Gastrocnemius medialis (tissue), 4 donors: ENCODE results near the gene CCDC27. TPM values are rescaled to one million over a fixed set of nuclear protein-coding genes. Genes with fewer than 3 reads are reported as not detected.

Source experiments
- ATAC-seq, 2 donors: fragments of 150-250 bp; one replicate each; pipeline ENCODE4 v1.9.1; 2016
- DNase-seq, 2 donors: peaks; one replicate each; pipeline ENCODE4 v3.0.0-alpha.2; 2019
- H3K27ac ChIP-seq, 4 donors: fragments of 200-600 bp; sonication (generic); 1 replicate in 1 of 4; 2 replicates in 3 of 4; pipeline ENCODE4 v1.5.1; 2016 to 2018; ENCODE audit warnings: mild to moderate bottlenecking in 2 of 4, moderate library complexity in 1 of 4
- H3K27me3 ChIP-seq, 3 donors: fragments of 200-600 bp; sonication (generic) in 2 of 3; 1 replicate in 1 of 3; 2 replicates in 2 of 3; pipeline versions ENCODE4 v1.5.1 to v1.6.0; 2016 to 2019; ENCODE audit warnings: mild to moderate bottlenecking in 1 of 3, moderate library complexity in 1 of 3
- H3K36me3 ChIP-seq, 2 donors: fragments of 200-600 bp; sonication (generic) in 1 of 2; one replicate each; pipeline ENCODE4 v1.5.1; 2017 to 2018
- H3K4me1 ChIP-seq, 2 donors: fragments of 200-600 bp; sonication (generic) in 1 of 2; one replicate each; pipeline ENCODE4 v1.5.1; 2016 to 2017; ENCODE audit warnings: mild to moderate bottlenecking in 2 of 2
- H3K4me3 ChIP-seq, 4 donors: fragments of 200-600 bp; sonication (generic) in 3 of 4; 1 replicate in 1 of 4; 2 replicates in 3 of 4; pipeline ENCODE4 v1.5.1; 2016 to 2019; ENCODE audit warnings: mild to moderate bottlenecking in 2 of 4
- H3K9me3 ChIP-seq, 3 donors: fragments of 200-600 bp; sonication (generic) in 2 of 3; 1 replicate in 1 of 3; 2 replicates in 2 of 3; pipeline ENCODE4 v1.5.1; 2016 to 2019
- POLR2A ChIP-seq, 2 donors: fragments of 450-650 bp; IDR thresholded peaks; one replicate each; pipeline ENCODE4 v1.6.1; 2017; ENCODE audit warnings: antibody characterized with exemption in 2 of 2, mild to moderate bottlenecking in 2 of 2, moderate library complexity in 2 of 2
- in situ Hi-C, 4 donors: fragments of 200-750 bp; cut with MboI; loops; one replicate each; pipeline versions ENCODE4 v1.15.0 to v1.8.0; 2017; ENCODE audit warnings: low sequenced_read_pairs in 4 of 4
- intact Hi-C: fragments of 100-400 bp; cut with DNase I; formaldehyde crosslinking; loops from one replicate; pipeline ENCODE4 v1.15.1; 2023; ENCODE audit warnings: low total_unique reads
- total RNA-seq, 4 donors: library from RNA; depleted of rRNA; stranded (reverse); fragments of >200 nt; gene quantifications; one replicate each; pipeline versions ENCODE4 v1.1.0 to v1.2.3, GENCODE V29; 2016
- TF ChIP-seq, protein P1 (sequence below), 5 experiments: fragments of 450-650 bp in 3 of 5; fragments of 200-600 bp in 2 of 5; sonication (generic) in 2 of 5; IDR thresholded peaks in 4 of 5; conservative IDR thresholded peaks in 1 of 5; 1 replicate in 4 of 5; 2 replicates in 1 of 5; pipeline ENCODE4 v1.5.1; 2016 to 2019; ENCODE audit warnings: antibody characterized with exemption in 5 of 5, mild to moderate bottlenecking in 3 of 5, moderate library complexity in 3 of 5

Gene CCDC27
- total RNA-seq, 4 donors from 2014 or later, result 0.09 TPM; not detected in 3

- in situ Hi-C loops, result loop anchor here in 1 of 4 donors (25.0 kb wide), 1 partner anchor 107 kb away; no protein-coding TSS in a partner anchor
- no peaks in the 10 kb centered on the region for H3K9me3 ChIP-seq
- H3K36me3 ChIP-seq, result no peaks in the 10 kb centered on the region
- DNase-seq (no peak), ATAC-seq (no peak)
- no peak overlapping the region for H3K4me3 ChIP-seq
- TF ChIP-seq, protein P1, sequence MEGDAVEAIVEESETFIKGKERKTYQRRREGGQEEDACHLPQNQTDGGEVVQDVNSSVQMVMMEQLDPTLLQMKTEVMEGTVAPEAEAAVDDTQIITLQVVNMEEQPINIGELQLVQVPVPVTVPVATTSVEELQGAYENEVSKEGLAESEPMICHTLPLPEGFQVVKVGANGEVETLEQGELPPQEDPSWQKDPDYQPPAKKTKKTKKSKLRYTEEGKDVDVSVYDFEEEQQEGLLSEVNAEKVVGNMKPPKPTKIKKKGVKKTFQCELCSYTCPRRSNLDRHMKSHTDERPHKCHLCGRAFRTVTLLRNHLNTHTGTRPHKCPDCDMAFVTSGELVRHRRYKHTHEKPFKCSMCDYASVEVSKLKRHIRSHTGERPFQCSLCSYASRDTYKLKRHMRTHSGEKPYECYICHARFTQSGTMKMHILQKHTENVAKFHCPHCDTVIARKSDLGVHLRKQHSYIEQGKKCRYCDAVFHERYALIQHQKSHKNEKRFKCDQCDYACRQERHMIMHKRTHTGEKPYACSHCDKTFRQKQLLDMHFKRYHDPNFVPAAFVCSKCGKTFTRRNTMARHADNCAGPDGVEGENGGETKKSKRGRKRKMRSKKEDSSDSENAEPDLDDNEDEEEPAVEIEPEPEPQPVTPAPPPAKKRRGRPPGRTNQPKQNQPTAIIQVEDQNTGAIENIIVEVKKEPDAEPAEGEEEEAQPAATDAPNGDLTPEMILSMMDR (IDR thresholded peaks at IDR 0.05 in 4 of 5, conservative IDR thresholded peaks at IDR 0.05 in 1 of 5), result no peak
- TF ChIP-seq POLR2A (IDR thresholded peaks at IDR 0.05), result no peak
- intact Hi-C loops, result no loop called here
- peaks cover 0 to 2% (median 0%) of the 10 kb centered on the region in 3 donors for H3K27me3 ChIP-seq
- H3K4me1 ChIP-seq, result no peaks in the 10 kb centered on the region
- H3K27ac ChIP-seq, result no peak overlapping the region
Observed at GRCh38 chr1:3705341-3705950, 46.8 kb upstream of the CCDC27 start.

DNA sequence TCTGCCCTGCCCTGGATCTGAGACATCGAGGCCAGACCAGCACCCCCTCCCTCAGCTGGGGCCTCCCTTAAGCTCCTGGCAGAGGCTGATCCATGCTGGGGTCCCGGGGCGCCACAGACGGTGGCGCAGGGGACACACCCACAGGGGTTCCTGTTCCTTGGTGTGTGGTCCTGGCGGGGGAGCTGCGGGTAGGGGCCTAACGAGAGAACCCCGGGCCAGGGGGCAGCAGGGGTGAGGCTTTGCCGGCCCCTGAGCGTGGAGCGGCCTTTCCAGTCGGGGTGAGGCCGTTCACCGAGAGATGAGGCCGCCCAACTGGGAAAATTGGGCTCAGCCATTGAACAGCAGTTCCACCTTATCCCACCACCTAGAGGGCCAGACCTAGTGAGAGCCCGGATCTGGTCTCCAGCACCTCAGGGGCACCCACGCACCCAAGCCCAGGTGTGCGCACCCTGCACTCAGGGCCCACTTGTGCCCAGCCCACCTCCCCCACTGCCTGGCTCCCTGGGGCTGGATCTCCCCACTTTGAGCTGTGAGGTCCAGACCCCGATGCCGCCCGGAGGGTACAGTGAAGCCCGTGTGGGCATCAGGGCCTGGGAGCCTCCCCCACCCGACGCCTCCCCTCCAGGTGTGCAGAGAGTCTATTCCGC, 45.5 kb upstream of the CCDC27 start:
- H3K27ac ChIP-seq, result no peak overlapping the region
- peaks cover 0 to 2% (median 0%) of the 10 kb centered on the region in 3 donors for H3K27me3 ChIP-seq
- intact Hi-C loops, result no loop called here
- in situ Hi-C loops, result loop anchor here in 1 of 4 donors (25.0 kb wide), 1 partner anchor 106 kb away; no protein-coding TSS in a partner anchor
- no peaks in the 10 kb centered on the region for H3K9me3 ChIP-seq
- no peaks in the 10 kb centered on the region for H3K36me3 ChIP-seq
- H3K4me1 ChIP-seq, result peaks cover 2 to 3% of the 10 kb centered on the region in 2 donors
- no peak overlapping the region for H3K4me3 ChIP-seq
- ATAC-seq (no peak), DNase-seq (no peak)
- TF ChIP-seq POLR2A (IDR thresholded peaks at IDR 0.05), result no peak
- TF ChIP-seq, protein P1 (IDR thresholded peaks at IDR 0.05 in 4 of 5, conservative IDR thresholded peaks at IDR 0.05 in 1 of 5), result no peak

DNA sequence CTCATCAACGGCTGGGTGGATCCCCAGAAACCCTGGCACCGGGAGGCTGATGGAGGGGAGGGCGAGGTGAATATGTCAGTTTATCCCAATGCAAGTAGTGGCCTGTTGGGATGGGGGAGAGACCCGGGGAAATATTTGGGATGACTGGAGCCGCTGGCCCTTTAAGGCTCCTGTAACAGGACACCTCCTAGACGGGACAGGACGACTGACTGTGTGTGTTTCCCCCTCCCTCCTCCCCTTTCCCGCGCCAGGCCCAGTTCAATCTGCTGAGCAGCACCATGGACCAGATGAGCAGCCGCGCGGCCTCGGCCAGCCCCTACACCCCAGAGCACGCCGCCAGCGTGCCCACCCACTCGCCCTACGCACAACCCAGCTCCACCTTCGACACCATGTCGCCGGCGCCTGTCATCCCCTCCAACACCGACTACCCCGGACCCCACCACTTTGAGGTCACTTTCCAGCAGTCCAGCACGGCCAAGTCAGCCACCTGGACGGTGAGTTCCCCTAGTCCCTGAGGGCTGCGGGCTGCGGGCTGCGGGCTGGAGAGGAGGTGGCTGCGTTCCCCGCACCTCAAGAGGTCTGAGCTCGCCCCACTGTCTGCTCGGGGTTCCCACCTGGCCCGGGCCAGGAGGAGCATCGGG, 44.8 kb upstream of the CCDC27 start:
- intact Hi-C loops, result no loop called here
- in situ Hi-C loops, result loop anchor here in 1 of 4 donors (25.0 kb wide), 1 partner anchor 105 kb away; no protein-coding TSS in a partner anchor
- no peak overlapping the region for H3K27ac ChIP-seq
- H3K27me3 ChIP-seq, result peaks cover 0 to 2% (median 0%) of the 10 kb centered on the region in 3 donors
- DNase-seq, result no peak
- H3K36me3 ChIP-seq, result no peaks in the 10 kb centered on the region
- TF ChIP-seq, protein P1 (IDR thresholded peaks at IDR 0.05 in 4 of 5, conservative IDR thresholded peaks at IDR 0.05 in 1 of 5), result no peak
- no peak for TF ChIP-seq POLR2A (IDR thresholded peaks at IDR 0.05)
- no peak for ATAC-seq
- H3K4me3 ChIP-seq, result no peak overlapping the region
- peaks cover 3% of the 10 kb centered on the region in 2 donors for H3K4me1 ChIP-seq
- H3K9me3 ChIP-seq, result no peaks in the 10 kb centered on the region

GRCh38 chr1:3707939-3708328, 44.3 kb upstream of the CCDC27 start:
- Histone ChIP-seq H3K4me1 (peaks cover 3% of the 10 kb centered on the region in 2 donors), H3K4me3 (no peak overlapping the region), H3K36me3 (no peaks in the 10 kb centered on the region), H3K27ac (no peak overlapping the region), H3K27me3 (peaks cover 0 to 2% (median 0%) of the 10 kb centered on the region in 3 donors), H3K9me3 (no peaks in the 10 kb centered on the region)
- ATAC-seq (no peak), DNase-seq (no peak)
- intact Hi-C loops, result no loop called here
- in situ Hi-C loops, result loop anchor here in 1 of 4 donors (25.0 kb wide), 1 partner anchor 104 kb away; no protein-coding TSS in a partner anchor
- no peak for TF ChIP-seq POLR2A (IDR thresholded peaks at IDR 0.05)
- TF ChIP-seq, protein P1 (IDR thresholded peaks at IDR 0.05 in 4 of 5, conservative IDR thresholded peaks at IDR 0.05 in 1 of 5), result no peak
